NOMO-1 treated with dmso at 0.1 percent for 144 hours (cell line): ENCODE measurements around the gene PON2.

Source experiments
- DNase-seq: peaks from one replicate; lab custom pipeline; 2025; ENCODE audit not compliant: unreplicated experiment; lab: John Stamatoyannopoulos, UW

The PON2 gene

DNA sequence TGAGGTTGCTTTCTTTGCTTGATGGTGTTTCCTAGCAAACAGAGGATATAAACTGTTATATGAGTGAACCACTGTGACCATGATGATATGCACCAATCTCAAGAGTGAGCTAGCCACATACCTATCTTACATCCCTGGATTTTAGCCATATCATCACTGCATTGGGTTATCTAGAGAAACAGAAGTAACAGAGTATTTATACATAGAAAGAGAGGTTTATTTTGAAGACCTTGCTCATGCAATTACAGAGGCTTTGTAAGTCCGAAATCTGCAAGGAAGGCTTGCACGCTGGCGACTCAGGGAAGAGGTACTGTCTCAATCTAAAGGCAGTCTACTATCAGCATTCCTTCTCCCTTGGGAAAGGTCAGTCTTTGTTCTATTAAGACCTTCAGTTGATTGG lies 11.8 kb upstream of the PON2 start:
- no peak for DNase-seq

DNA sequence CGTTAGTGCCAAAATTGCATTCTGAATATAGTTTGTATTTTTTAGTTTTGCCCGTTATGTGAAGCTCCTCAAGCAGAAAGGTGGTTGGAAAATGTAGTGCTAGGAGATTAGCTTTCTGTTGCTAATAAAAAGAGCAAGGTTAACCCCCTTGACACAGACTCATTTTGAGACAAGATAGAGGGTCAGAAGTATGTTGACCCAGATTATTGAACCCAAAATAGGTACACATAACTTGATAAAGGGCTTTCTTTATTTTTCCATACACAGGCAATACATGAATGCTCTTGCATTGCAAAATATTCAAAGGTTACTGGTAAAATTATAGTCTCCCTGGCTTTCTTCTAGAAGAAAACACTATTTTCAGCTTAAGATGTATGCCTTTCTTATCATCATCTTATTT lies 10.0 kb upstream of the PON2 start:
- no peak for DNase-seq

DNA sequence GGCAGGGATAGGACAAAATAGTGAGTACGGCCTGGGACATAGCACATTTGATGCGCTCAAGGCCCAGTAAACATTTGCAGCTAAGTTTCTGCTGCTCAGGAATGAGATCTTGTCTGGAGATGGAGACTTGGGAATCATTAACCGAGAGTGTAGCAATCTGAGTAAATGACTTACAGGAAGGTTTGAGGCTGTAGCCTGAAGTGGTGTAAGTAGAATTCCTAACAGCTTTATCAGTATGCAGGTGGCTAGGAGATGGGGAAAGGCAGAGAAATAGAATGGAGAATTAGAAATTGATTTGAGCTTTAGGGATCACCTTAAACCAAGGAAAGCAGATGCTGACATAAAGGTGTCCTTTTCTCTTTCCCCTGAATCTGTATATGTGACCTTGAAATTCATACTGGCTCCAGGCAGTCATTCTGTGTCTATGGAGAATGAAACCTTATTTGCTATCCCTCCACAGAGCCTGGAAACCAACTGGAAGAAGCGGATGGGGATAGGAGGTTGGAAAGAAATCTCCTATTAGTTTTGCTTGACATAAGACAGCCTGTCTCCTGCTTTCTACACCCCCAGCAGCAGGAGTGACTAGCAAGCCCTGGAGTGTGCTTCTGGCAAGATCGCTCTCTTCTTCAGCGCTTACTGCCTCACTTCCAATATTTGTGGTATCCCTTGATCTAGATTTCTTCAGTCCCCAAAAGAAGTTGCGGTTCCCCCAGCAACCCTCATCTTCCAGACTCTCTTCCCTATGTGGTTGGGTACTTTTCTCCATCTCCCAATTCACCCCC lies 6.4 kb upstream of the PON2 start:
- DNase-seq: no peak

DNA sequence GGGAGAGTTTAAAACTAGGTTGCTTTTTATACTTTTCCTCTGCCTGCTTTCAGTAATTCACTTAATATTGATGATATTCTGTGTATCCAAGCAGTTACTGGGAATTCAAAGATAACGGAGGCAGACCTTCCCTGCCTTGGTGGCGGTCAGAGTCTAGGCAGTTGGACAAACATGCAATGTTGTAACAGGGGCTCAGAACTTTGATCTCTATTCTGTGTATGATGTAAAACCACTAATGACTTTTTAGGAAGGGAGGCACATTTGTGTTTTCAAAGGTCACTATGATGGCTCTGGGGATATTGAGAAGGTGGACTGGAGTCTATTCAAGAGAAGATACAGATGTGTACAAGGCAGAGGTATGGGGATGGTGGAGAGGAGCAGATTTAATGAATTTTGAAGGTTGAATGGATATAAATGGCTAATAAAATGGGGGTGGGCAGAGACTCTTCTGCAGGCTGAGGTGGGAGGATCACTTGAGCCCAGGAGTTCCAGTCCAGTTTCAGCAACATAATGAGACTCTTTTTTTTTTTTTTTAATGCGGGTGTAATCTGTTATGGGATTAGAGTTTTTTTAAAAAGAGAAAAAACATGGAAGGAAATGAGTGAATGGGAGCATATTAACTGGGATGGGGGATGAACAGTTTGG lies 5.7 kb upstream of the PON2 start:
- DNase-seq: no peak

DNA sequence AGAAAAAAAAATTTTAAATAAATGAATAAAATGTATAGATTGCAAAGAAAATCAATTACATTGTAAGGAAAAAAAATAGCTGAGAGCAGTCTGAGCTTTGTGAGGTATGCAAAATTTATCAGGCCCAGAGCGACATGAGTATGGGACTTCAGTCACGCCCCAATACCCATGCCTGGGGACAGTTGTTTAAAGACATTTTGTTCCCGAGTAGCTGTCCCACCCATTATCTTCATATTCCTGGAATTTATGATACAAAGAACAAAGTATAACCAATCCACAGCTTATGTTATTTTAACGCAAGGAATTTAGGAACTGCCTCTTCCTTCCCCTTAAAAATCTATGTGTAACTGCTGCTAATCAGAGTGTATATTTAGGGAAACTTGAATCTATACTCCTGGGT lies 1.6 kb upstream of the PON2 start:
- DNase-seq: no peak

DNA sequence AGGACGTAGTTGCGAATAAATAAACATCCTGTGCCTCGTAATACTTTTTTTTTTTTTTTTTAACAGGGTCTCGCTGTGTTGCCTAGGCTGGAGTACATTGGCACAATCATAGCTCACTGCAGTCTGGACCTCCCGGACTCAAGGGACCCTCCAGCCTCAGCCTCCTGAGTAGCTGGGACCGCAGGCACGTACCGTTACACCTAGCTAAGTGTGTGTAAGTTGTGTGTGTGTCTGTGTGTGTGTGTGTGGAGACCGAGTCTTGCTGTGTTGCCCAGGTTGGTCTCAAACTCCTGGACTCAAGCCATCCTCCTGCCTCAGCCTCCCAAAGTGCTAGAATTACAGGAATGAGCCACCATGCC lies 573 bp upstream of the PON2 start:
- no peak for DNase-seq

DNA sequence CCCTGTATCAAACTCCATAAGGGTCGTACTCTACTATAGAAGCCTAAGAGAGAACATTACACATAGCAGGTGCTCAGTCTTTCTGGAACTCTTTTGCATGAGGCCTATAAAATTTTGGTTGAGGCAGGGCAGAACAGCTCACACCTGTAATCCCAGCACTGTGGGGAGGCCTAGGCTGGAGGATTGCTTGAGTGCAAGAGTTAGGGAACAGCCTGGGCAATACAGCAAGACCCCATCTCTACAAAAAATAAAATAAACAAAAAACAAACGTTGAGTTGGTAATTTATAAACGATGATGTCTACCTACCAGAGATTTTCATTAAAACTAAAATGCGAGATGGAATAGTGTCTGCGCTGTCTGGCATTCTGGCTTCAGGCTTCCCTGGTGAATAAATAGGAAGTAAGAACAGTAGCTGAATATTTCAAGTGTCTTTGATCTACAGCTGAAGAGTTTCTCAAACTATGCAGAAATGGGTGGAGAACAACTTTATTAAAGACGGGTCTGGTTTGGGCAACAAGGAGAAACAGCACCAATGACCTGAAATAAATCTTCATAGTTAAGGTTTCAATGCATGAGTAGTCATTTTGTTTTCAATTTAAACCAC lies 774 bp downstream of the PON2 start:
- DNase-seq: no peak

DNA sequence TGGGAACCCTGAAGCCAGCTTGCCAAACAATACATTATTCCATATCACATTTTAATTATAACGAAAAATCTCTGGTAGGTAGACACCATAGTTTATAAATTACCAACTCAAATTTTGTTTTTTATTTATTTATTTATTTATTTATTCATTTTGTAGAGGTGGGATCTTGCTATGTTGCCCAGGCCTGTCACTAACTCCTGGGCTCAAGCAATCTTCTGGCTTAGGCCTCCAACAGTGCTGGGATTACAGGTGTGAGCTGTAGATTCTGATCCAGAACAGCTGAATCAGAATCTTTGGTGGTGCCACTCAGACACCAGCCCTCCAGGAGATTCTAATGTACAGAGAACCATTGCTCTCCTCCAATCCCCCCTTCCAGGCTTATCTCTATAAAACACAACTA lies 1.7 kb downstream of the PON2 start:
- no peak for DNase-seq

DNA sequence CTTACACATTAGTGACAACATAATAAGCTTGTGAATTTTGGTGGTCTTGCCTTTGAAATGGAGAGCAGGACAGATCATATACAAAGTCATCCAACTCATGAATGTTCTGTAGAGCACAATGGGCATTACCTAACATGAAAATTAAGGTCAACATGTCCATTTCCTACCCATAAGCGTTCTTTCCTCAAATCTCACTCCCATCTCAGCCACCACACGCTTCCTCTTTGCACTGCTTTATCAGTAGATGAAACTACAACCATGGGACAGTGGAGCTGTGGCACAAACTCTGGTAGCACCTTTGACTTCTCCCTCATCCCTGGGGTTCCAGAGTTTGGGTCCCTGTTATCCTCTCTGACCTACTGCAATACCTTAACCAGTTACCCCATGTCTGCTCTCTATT lies 2.2 kb downstream of the PON2 start:
- DNase-seq: no peak

DNA sequence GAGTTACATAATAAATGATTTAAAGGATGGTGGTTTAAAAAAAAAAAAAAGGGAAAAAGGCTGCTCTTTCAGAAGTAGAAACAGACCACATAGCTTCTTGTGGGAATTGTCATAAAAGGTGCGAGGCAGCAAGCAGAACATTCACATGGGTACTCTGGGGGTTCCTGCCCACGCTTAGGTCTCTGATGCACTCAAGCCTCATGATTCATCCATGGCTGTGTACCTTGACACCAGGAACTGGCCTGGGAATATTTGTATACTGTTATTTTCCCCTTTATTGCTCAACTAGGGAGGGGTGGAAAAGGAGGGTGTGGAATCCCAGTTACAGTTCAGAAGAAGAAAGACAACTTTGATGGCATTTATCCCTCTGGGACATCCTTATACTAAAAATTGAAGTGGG lies 4.0 kb downstream of the PON2 start:
- DNase-seq: no peak

DNA sequence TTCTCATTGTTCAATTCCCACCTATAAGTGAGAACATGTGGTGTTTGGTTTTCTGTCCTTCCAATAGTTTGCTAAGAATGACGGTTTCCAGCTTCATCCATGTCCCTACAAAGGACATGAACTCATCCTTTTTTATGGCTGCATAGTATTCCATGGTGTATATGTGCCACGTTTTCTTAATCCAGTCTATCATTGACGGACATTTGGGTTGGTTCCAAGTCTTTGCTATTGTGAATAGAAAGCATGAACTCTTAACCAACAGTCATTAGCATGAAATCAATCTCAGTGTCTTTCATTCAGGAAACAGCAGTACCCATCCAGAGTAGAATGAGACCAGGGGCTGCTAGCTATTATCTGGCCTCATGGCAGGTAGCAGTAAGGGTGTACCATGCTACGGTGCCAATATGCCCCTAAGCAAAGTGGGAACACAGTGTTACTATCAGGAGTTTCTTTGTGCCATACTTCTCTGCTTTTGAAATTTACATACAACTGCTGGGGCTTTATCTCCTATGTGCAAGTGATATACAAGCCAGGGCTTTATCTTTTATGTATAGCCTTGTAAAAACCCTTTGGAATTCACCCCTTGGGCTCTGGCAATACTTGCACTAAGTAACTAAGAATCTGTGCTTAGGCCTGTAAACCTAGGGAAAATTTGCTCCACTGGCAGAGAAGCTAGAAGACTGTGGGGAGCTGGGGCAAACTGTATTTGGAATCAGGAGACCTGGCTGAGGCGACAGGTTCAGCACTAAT lies 5.4 kb downstream of the PON2 start:
- DNase-seq: no peak

DNA sequence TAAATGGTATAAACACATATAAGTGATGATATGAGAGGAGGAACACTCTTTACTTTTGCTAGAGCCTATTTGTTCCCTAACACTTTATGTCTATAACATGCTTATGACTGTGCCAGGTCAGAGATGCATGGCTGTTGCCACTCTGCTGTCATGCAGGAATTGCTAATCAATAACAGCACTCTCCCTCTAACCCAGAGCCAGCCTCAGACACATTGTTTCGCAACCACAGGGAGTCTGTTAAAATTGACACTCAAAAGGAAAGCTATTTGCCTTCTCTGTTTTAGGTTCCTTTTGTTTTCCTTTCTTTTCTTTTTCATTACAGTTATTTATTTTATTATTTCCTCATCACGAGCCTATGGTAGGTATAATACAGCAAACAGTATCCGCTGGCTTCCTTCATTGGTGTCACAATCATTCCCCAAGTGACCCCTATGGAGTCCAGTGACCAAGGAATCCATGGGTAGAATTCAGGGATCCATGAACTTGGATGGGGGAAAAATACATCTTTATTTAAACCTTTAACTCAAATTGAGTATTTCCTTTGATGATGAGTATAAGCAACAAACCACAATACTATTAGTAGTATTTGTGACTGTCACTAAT lies 6.8 kb downstream of the PON2 start:
- DNase-seq: no peak

DNA sequence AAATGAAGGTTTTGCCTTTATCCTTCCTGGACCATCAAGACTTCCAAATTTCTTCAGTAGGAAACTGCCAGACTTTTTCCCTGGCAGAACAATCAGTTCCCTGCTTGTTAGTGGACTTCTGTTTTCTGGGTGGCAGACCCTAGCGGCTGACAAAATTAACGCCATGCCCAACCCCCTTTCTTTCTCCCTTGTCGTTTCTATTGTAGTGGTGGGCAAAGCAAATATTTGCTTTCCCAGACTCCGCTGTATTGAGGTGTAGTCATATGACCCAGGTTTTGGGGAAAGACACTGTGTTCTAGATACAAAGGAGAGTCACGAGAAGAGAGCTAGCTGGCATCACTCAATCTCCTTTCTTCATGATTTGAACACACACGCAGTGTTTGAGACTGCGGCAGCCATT lies 7.7 kb downstream of the PON2 start:
- no peak for DNase-seq

DNA sequence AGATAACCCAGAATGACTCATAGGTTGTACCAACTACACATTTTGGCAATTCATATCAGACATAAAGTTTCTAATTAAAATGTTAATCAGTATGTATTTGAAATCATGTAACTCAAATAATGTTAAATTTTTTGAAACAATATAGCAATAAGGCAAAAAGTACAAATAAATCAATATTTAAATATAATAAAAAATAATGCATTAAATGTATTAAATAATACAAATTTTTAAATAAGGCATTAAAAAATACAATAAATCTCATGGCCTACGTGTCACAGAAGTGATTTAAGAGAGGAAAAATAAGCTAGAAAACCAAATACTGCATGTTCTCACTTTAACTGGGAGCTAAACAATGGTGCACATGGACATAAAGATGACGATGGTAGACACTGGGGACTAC lies 9.1 kb downstream of the PON2 start:
- DNase-seq: no peak

DNA sequence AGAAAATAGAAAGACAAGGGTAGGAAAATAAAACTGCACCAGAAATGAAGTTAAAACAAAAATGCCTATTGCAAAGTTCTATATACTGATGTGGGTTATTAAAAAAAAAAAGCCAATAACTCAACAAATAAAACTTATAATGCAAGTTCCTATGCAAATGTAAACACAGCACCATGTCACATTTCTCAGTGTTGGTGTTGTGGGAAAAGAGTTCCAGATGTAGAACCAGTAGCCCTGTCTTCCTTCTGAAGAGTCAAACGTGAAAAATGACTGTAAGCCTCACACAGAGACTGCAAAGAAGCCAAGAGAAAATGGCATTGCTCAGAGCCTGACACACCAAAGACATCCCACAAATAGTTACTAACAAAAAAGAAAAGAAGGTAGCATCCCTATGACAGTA lies 10.1 kb downstream of the PON2 start:
- DNase-seq: no peak

DNA sequence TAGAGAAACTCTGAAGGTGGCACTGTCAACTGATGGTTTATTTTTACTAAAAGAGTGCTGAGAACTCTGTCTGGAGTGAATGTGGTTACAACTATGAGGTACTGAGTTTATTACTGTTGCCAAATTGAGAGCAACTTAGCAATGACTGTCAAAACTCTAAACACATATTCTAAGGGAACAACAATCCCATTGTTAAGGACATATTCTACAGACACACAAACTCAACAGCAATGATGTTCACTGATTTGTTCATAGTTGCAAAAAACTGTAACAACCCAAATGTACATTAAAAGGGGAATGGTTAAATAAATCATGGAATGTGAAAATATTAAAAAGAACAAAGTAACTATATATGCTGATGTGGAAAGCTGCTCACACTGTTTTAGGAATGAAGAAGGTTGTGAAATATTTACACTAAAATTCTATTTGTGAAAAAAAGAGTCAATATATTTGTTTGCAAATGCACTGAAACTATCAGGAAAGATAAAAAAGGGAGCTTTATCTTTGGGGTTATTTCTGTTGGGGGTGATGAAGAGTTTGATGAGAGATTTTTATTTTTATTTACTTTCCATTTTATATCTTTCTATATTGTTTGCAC lies 12.9 kb downstream of the PON2 start:
- no peak for DNase-seq

DNA sequence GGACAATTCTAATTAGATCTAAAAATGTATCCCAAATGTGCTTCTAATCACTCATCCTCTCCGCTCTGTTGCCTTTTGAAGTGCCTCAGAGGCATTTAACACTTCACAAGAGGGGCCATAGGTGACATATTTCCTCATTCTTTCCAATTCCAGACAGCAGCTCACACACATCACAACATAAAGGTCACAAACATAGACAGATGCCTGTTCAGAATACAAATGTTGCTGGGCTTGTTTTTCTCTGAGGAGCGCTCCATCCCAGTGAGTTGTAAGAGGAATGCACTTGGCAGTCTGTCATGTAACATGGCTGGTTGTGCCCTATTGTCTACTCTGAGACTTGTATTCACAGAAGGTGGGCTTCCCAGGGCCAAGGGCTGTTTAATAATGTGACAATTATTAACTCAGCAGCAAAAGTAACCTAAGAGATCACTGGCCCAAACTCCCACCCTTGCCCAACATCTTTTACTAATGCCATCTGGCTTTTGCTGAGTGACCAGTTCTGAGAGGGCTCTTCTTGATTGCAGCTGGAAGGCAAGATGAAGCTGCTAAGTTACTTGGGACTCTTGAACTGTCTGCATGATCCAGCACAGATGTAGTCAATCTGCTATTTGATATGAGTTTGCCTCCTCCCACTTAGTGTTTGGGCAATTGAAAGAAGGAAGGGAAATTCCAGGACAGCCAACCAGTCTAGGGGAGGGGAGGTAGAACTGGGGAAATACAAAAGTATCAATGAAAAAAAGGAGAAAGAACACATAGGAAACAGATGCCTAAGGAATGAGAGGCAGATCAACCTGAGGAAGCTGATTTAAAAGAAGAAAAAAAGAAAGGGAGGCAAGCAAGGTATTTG lies 13.6 kb downstream of the PON2 start:
- no peak for DNase-seq

DNA sequence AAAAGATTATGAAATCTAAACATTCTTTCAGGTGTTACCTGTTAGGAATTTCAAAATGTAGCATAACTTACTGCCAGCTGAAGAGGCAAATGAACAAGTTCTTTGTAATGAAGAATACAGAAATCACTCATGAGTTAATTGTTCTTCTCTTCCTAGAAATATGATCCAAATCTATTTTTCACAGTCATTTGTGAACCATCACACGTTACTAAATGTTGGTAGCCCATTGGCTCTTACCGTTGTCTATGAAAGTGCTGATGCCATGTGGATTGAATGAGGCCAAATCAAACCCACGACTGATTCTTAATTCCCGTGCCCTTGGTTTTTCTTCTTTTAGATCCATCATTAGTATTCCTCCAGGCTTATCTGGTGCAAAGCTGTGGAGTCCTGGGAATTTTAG lies 22.8 kb downstream of the PON2 start:
- DNase-seq: no peak

DNA sequence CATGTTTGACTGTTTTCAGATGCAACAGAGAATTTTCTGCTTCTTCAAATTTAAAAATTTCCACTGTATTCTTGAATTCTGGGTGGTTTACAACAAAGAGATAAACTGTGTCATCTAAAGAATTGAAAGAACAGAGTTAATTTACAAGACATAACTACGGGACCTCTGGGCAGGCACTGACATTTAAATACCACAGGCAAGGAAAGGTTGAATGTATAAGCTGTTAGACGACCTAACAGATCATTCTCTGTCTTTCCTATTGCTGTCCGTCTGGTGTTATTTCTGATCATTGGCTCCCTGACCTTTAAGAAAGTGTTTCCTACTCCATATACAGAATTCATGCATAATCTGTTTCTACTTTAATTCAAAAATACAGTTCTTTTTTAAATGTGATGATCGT lies 23.2 kb downstream of the PON2 start:
- no peak for DNase-seq

DNA sequence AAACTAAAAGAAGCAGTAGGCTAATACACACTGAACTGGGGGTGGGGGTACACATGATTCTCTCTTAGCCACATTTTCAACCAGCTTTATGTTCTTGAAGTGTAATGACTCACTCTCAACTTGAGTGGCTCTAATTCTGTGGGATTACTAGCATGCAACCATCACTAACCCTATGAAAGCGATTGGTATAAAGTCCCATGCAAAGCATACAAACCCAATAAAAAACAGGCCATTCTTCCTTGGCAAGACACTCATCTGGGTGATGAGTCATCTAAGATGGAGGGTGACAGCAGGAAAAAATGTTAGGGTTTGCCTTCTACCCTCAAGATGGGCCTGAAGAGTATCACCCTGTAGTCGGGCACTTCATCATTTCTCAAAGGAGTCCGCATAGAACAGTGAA lies 23.8 kb downstream of the PON2 start:
- DNase-seq: no peak
